Activated CD4-positive, alpha-beta T cell treated with anti-CD3 and anti-CD28 coated beads, Interleukin-2, Interleukin-4, amounts not matched to agents 100 ng/mL and 50 ng/mL, durations not matched to agents 16 hours and 8 hours (primary cell): Measurements from ENCODE around the gene MIB1.
A peak's percentile ranks its signal among the peaks of the same experiment; 100 is the strongest.

Experiments used
- DNase-seq: peaks from one replicate; pipeline ENCODE4 v3.0.0-alpha.2; 2020; ENCODE audit warnings: low spot score

Gene MIB1

GRCh38 chr18:21894619-21895367 lies 154.2 kb downstream of the MIB1 start:
- no peak for DNase-seq

GRCh38 chr18:21896732-21897336 lies 156.2 kb downstream of the MIB1 start:
- no peak for DNase-seq

- DNase-seq: peak; percentile 42
These were observed 157.2 kb downstream of the MIB1 start for GRCh38 chr18:21897811-21898210.

- DNase-seq: no peak
These were observed 160.2 kb downstream of the MIB1 start for GRCh38 chr18:21900605-21901352.

- no peak for DNase-seq
These were observed 160.9 kb downstream of the MIB1 start for GRCh38 chr18:21901423-21901945.

- no peak for DNase-seq
These were observed 163.1 kb downstream of the MIB1 start for GRCh38 chr18:21903709-21904108.

- DNase-seq: no peak
These were observed 164.3 kb downstream of the MIB1 start for GRCh38 chr18:21904856-21905255.

GRCh38 chr18:21907451-21907850 lies 166.9 kb downstream of the MIB1 start:
- no peak for DNase-seq

GRCh38 chr18:21908711-21909110 lies 168.1 kb downstream of the MIB1 start:
- no peak for DNase-seq

- DNase-seq: no peak
These were observed 170.3 kb downstream of the MIB1 start for GRCh38 chr18:21910906-21911305.

GRCh38 chr18:21911551-21911950 lies 171.0 kb downstream of the MIB1 start:
- no peak for DNase-seq

GRCh38 chr18:21912339-21913239 lies 172.0 kb downstream of the MIB1 start:
- no peak for DNase-seq

GRCh38 chr18:21914739-21915319 lies 174.2 kb downstream of the MIB1 start:
- DNase-seq: no peak

- no peak for DNase-seq
These were observed 175.0 kb downstream of the MIB1 start for GRCh38 chr18:21915546-21915945.

GRCh38 chr18:21916594-21916993 lies 176.0 kb downstream of the MIB1 start:
- no peak for DNase-seq

- DNase-seq: no peak
These were observed 178.1 kb downstream of the MIB1 start for GRCh38 chr18:21918693-21919092.
